NB4 (cell line): Measurements from ENCODE around the gene C6orf141.

Experiments used
- CTCF ChIP-seq: IDR thresholded peaks from one replicate; pipeline ENCODE4 v1.5.1; 2012; ENCODE audit warnings: low read depth, low read length
- MYC ChIP-seq: IDR thresholded peaks from 2 replicates; pipeline ENCODE4 v1.6.1; 2011; ENCODE audit warnings: low read depth, low read length
- POLR2A ChIP-seq: IDR thresholded peaks from 2 replicates; pipeline ENCODE4 v1.6.1; 2011; ENCODE audit warnings: mild to moderate bottlenecking; ENCODE audit not compliant: insufficient read length; ENCODE audit errors: extremely low read depth
- TF ChIP-seq, protein P1 (sequence below): IDR thresholded peaks from 2 replicates; pipeline ENCODE4 v1.6.1; 2011; ENCODE audit warnings: low read depth, low read length

- no peak for TF ChIP-seq CTCF
- TF ChIP-seq POLR2A, result no peak
- TF ChIP-seq, protein P1, sequence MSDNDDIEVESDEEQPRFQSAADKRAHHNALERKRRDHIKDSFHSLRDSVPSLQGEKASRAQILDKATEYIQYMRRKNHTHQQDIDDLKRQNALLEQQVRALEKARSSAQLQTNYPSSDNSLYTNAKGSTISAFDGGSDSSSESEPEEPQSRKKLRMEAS, result no peak
- no peak for TF ChIP-seq MYC
Measured at GRCh38 chr6:49579649-49580048, 29.2 kb downstream of the C6orf141 start.
